NT2/D1 (cell line): Measurements from ENCODE around the gene SULT1C3.

Source experiments
- YY1 ChIP-seq: IDR thresholded peaks from 2 replicates; pipeline ENCODE4 v1.6.1; 2011; ENCODE audit not compliant: insufficient read length, insufficient read depth
- ZNF274 ChIP-seq: IDR thresholded peaks from 2 replicates; pipeline ENCODE4 v1.6.1; 2011; ENCODE audit warnings: mild to moderate bottlenecking, low read depth, low read length

DNA sequence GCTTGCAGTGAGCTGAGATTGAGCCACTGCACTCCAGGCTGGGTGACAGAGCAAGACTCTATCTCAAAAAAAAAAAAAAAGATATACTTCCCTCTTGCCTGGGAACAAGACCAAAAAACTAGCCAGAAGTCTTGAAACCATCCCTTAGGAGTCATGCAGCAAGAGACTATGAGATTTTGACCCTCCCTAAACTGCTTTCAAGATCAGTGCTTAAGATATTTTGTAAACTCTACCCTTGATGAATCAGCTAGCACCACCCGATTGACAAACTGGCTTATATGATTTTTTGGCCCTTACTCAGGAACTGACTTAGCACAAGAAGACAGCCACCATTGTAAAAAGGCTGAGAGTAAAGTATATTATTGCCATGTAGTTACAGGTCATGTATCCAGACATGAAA, 3.8 kb downstream of the SULT1C3 start:
- TF ChIP-seq YY1 = no peak
- TF ChIP-seq ZNF274 = no peak
